Small intestine (tissue), 7 donors: ENCODE measurements around the gene CTU2. TPM values are rescaled to one million over a fixed set of nuclear protein-coding genes. Genes with fewer than 3 reads are reported as not detected.

ENCODE experiments used
- DNase-seq, 2 donors: peaks; one replicate each; pipeline versions ENCODE4 v3.0.0 to v3.0.0-alpha.2; 2013
- FAIRE-seq: peaks from 2 replicates; lab custom pipeline; 2012; peaks lifted over from hg19 to GRCh38; lab: Jason Lieb, UNC
- H3K27ac ChIP-seq, 3 donors: one replicate each; pipeline ENCODE4 v1.5.1; 2013; ENCODE audit warnings: low read length in 2 of 3, mild to moderate bottlenecking in 2 of 3, control low read depth in 1 of 3, inconsistent platforms in 1 of 3, low read depth in 1 of 3, moderate library complexity in 1 of 3
- H3K27me3 ChIP-seq, 3 donors: one replicate each; pipeline ENCODE4 v1.6.1; 2013; ENCODE audit warnings: low read length in 3 of 3, inconsistent platforms in 1 of 3; ENCODE audit not compliant: control insufficient read depth in 3 of 3, insufficient read depth in 3 of 3
- H3K36me3 ChIP-seq, 3 donors: one replicate each; pipeline ENCODE4 v1.6.1; 2013; ENCODE audit warnings: low read length in 3 of 3, inconsistent platforms in 1 of 3, low read depth in 1 of 3, mild to moderate bottlenecking in 1 of 3, moderate library complexity in 1 of 3; ENCODE audit not compliant: control insufficient read depth in 3 of 3, insufficient read depth in 2 of 3
- H3K4me1 ChIP-seq, 3 donors: one replicate each; pipeline ENCODE4 v1.6.1; 2013; ENCODE audit warnings: low read length in 2 of 3, inconsistent platforms in 1 of 3, low read depth in 1 of 3, mild to moderate bottlenecking in 1 of 3, moderate library complexity in 1 of 3; ENCODE audit not compliant: control insufficient read depth in 3 of 3, insufficient read depth in 2 of 3
- H3K4me3 ChIP-seq, 3 donors: one replicate each; pipeline ENCODE4 v1.5.1; 2013; ENCODE audit warnings: low read length in 3 of 3, control low read depth in 1 of 3, inconsistent platforms in 1 of 3, low read depth in 1 of 3, mild to moderate bottlenecking in 1 of 3, moderate library complexity in 1 of 3
- H3K9me3 ChIP-seq, 2 donors: one replicate each; pipeline ENCODE4 v1.6.1; 2013; ENCODE audit warnings: low read depth in 1 of 2, low read length in 1 of 2; ENCODE audit not compliant: control insufficient read depth in 2 of 2, insufficient read depth in 1 of 2
- WGBS, 3 donors: extraction: QIAGEN DNeasy Blood & Tissue Kit; methylation state at CpG; one replicate each; pipeline ENCODE4 v1.1.7; 2013; 5-methylcytosine and 5-hydroxymethylcytosine counted together
- polyA plus RNA-seq, 4 donors: library from polyadenylated mRNA; stranded (reverse) in 3 of 4; unstranded in 1 of 4; fragments of 200-250 nt in 3 of 4; fragments of 120-200 nt in 1 of 4; gene quantifications; one replicate each; pipeline versions ENCODE4 v1.2.1 to v1.2.3, GENCODE V29; 2013
- donor health status: healthy with polysubstance abuse.
- donor health status: control.
- donor health status: control.
- donor health status: Bipolar disorder and iron deficiency.
- donor health status: healthy.

CTU2 gene
- polyA plus RNA-seq, 4 donors: 7.8 to 15.0 (median 11.2) TPM

DNA sequence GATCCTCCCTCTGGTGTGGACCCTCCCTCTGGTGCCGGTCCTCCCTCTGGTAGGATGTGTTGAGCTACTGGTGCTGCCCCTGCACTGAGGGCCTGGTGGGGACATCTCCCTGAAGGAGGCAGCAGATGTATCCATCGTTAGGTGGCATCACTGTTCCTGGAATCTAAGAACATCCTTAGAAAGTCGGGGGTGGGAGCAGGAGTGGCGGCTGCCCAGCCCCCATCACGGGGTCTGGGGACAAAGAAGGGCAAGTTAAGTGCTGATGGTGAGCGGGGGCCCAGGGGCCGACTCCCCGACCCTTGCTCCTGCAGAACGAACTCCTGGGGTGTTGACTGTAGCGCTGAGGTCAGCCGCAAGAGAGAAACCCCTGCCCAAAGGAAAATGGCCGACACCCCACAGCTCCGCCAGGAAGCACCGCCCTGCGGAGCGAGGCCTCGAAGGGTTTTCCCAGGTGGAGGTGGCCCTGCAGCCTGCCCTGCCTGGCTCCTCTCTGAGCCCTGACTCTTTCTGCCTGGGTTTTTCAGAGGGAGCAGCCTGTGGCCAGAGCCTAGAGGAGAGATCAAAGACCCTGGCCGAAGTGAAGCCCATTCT is 5.5 kb downstream of the CTU2 start:
- FAIRE-seq (no peak), DNase-seq (no peak)
- Histone ChIP-seq H3K4me1 (peaks cover 0 to 8% (median 0%) of the 10 kb centered on the region in 3 donors), H3K9me3 (no peaks in the 10 kb centered on the region), H3K4me3 (no peak overlapping the region), H3K27ac (no peak overlapping the region), H3K36me3 (peaks cover 8 to 60% (median 13%) of the 10 kb centered on the region in 3 donors), H3K27me3 (no peaks in the 10 kb centered on the region)
- 78 to 81% (median 79%) methylated on average over 17 to 18 of the region's 18 CpGs for WGBS, 3 donors

DNA sequence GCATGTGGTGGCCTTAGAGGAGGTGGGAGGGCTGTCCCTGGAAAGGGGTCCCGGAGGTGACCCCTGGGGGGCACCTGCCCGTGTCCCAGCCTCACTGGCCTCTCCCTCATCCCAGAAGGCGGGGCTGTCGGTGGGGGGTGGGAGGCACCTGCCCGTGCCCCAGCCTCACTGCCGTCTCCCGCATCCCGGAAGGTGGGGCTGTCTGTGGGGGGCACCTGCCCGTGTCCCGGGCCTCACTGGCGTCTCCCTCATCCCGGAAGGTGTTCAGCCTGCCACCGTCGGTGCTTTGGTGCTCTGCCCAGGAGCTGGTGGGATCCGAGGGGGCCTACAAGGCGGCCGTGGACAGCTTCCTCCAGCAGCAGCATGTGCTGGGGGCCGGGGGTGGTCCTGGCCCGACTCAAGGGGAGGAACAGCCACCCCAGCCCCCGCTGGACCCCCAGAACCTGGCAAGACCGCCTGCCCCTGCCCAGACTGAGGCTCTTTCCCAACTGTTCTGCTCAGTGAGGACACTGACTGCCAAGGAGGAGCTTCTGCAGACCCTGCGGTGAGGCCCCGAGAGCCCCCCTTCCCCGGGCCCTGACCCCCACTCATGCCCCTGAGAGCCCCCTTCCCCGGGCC is 6.2 kb downstream of the CTU2 start:
- WGBS, 3 donors: 77 to 83% (median 78%) methylated on average over 15 to 25 of the region's 25 CpGs
- DNase-seq: no peak
- Histone ChIP-seq H3K4me1 (peaks cover 0 to 2% (median 0%) of the 10 kb centered on the region in 3 donors), H3K27me3 (no peaks in the 10 kb centered on the region), H3K4me3 (no peak overlapping the region), H3K36me3 (peaks cover 10 to 66% (median 13%) of the 10 kb centered on the region in 3 donors), H3K27ac (no peak overlapping the region), H3K9me3 (no peaks in the 10 kb centered on the region)
- FAIRE-seq: no peak

DNA sequence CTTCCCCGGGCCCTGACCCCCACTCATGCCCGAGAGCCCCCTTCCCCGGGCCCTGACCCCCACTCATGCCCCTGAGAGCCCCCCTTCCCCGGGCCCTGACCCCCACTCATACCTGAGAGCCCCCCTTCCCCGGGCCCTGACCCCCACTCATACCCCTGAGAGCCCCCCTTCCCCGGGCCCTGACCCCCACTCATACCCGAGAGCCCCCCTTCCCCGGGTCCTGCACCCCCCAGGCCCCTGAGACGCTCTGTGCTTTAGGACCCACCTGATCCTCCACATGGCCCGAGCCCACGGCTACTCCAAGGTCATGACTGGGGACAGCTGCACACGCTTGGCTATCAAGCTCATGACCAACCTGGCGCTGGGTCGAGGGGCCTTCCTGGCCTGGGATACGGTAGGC is 6.8 kb downstream of the CTU2 start:
- no peak for FAIRE-seq
- WGBS, 3 donors: 85 to 90% (median 85%) methylated on average over 11 to 15 of the region's 15 CpGs
- DNase-seq: no peak

DNA sequence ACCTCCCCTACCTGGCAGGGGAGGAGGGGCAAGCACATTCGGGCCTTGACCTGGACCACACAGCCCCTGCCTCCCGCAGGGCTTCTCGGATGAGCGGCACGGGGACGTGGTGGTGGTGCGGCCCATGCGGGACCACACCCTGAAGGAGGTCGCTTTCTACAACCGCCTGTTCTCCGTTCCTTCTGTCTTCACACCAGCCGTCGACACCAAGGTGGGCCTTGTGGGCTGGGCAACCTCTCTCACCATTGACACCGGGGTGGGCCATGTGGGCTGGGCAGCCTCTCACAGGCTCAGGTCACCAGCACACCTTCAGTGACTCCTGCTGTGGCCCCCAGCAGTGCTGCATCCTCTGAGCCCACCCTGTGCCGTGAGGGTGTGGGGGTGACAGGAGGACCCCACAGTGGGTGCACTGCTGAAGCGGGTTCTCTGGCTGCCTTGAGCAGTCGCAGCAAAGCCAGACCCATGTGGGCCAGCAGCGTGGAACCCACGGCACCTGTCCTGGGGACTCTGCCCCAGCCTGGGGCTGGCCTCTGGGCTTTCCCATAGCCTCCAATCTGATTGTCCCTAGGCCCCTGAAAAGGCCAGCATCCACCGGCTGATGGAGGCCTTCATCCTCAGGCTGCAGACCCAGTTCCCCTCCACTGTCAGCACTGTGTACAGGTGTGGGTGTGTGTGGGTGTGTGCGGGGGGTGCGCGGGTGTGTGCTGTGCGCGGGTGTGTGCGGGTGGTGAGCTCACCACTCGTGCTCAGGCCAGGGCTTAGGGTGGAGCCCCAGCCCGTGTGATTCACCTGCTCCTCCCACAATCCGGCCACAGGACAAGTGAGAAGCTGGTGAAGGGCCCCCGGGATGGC is 7.5 kb downstream of the CTU2 start:
- FAIRE-seq (no peak), DNase-seq (no peak)
- Histone ChIP-seq H3K4me3 (no peak overlapping the region), H3K9me3 (no peaks in the 10 kb centered on the region), H3K36me3 (peaks cover 10 to 71% (median 13%) of the 10 kb centered on the region in 3 donors), H3K27me3 (no peaks in the 10 kb centered on the region), H3K27ac (no peak overlapping the region), H3K4me1 (no peaks in the 10 kb centered on the region)
- 81 to 88% (median 86%) methylated on average over 26 to 30 of the region's 30 CpGs for WGBS, 3 donors

More for the DNA sequence above, 6.8 kb downstream of the CTU2 start:
- H3K4me3 ChIP-seq: no peak overlapping the region
- no peaks in the 10 kb centered on the region for H3K4me1 ChIP-seq
- H3K27me3 ChIP-seq: no peaks in the 10 kb centered on the region
- H3K9me3 ChIP-seq: no peaks in the 10 kb centered on the region
- no peak overlapping the region for H3K27ac ChIP-seq
- peaks cover 10 to 70% (median 13%) of the 10 kb centered on the region in 3 donors for H3K36me3 ChIP-seq

DNA sequence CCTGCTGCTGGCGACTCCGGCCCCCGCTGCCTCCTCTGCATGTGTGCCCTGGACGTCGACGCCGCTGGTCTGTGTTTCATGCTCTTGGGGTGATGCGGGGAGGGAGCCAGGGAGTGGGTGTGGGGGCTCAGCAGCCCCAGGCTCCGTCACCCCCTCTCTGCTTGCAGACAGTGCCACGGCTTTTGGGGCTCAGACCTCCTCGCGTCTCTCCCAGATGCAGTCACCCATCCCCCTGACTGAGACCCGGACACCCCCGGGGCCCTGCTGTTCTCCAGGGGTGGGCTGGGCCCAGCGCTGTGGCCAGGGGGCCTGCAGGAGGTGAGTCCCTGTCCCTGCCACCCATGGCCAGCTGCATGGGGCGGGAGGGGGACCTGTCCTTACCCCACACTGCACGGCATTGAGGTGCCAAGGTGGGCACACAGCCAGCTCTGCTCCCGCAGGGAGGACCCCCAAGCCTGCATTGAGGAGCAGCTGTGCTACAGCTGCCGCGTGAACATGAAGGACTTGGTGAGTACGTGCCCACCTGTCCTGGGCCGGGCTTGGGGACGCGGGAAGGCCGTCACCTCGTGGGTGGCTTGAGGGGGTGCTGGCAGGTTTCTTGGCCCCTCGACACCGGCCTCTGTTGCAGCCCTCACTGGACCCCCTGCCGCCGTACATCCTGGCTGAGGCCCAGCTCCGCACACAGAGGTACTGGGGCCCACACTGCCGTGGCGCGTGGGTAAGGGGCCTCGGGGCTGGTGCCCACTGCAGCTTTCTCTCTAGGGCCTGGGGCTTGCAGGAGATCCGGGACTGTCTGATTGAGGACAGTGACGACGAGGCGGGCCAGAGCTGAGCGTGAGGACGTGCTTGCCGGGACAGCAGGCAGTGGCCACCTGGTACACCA is 8.4 kb downstream of the CTU2 start:
- H3K27ac ChIP-seq: no peak overlapping the region
- FAIRE-seq (no peak), DNase-seq (no peak)
- peaks cover 12 to 72% (median 14%) of the 10 kb centered on the region in 3 donors for H3K36me3 ChIP-seq
- H3K9me3 ChIP-seq: no peaks in the 10 kb centered on the region
- no peaks in the 10 kb centered on the region for H3K4me1 ChIP-seq
- no peak overlapping the region for H3K4me3 ChIP-seq
- no peaks in the 10 kb centered on the region for H3K27me3 ChIP-seq
- WGBS, 3 donors: 90 to 94% (median 90%) methylated on average over 39 to 42 of the region's 42 CpGs

DNA sequence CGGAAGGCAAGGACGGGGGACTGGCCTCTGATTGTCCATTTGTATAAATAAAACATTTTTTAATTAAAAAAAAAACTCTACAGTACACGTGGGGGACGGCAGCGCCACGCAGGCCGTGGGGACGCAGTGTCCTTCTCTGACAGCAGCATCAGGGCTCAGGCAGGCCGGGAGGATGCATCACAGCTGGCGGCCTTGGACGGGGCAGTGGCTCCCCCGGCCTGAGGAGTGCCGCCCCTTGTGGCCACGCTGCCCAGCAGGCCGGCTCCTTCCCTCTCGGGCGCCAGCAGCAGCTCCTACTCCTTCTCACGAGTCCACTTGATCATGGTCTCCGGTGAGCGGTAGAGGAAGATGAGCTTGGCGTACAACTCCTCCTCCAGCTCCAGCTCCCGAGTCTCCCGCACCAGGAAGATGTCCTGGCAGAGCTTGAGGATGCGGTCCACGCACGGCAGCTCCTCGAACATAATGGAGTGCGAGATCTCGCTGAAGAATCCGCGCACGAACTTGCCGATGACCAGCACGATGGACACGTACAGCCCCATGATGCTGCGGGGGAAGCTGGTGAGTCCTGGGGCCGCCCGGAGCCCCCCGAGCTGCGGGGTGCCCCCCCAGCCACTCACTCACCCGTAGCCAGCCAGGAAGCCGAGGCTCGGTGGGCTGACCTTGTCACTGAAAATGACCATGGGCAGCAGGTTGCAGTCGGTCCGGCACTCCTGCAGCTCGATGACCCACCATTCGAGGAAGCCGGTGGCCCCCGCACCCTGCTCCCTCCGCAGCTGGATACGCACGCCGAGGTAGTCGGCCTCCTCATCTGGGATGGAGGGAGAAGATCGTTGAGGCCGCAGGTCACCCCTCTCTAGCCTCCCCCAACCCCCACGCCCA is 9.2 kb downstream of the CTU2 start:
- Histone ChIP-seq H3K27me3 (no peaks in the 10 kb centered on the region), H3K9me3 (no peaks in the 10 kb centered on the region), H3K4me1 (no peaks in the 10 kb centered on the region), H3K4me3 (no peak overlapping the region), H3K27ac (no peak overlapping the region), H3K36me3 (peaks cover 13 to 75% (median 14%) of the 10 kb centered on the region in 3 donors)
- no peak for FAIRE-seq
- WGBS, 3 donors: 91 to 96% (median 94%) methylated on average over 57 of the region's 57 CpGs
- DNase-seq: no peak

- 94 to 95% (median 94%) methylated on average over 14 to 15 of the region's 15 CpGs for WGBS, 3 donors
- no peak overlapping the region for H3K27ac ChIP-seq
- H3K36me3 ChIP-seq: peaks cover 14 to 81% (median 16%) of the 10 kb centered on the region in 3 donors
- H3K9me3 ChIP-seq: no peaks in the 10 kb centered on the region
- no peak for DNase-seq
- no peak for FAIRE-seq
- no peak overlapping the region for H3K4me3 ChIP-seq
- H3K27me3 ChIP-seq: no peaks in the 10 kb centered on the region
- H3K4me1 ChIP-seq: no peaks in the 10 kb centered on the region
These were observed 9.9 kb downstream of the CTU2 start for GRCh38 chr16:88716201-88716600.
